TTC549 (cell line): ENCODE measurements around the gene NDFIP2.

Source experiments
- FAIRE-seq: peaks from 2 replicates; lab custom pipeline; 2012; peaks lifted over from hg19 to GRCh38; lab: Jason Lieb, UNC

The NDFIP2 gene

DNA sequence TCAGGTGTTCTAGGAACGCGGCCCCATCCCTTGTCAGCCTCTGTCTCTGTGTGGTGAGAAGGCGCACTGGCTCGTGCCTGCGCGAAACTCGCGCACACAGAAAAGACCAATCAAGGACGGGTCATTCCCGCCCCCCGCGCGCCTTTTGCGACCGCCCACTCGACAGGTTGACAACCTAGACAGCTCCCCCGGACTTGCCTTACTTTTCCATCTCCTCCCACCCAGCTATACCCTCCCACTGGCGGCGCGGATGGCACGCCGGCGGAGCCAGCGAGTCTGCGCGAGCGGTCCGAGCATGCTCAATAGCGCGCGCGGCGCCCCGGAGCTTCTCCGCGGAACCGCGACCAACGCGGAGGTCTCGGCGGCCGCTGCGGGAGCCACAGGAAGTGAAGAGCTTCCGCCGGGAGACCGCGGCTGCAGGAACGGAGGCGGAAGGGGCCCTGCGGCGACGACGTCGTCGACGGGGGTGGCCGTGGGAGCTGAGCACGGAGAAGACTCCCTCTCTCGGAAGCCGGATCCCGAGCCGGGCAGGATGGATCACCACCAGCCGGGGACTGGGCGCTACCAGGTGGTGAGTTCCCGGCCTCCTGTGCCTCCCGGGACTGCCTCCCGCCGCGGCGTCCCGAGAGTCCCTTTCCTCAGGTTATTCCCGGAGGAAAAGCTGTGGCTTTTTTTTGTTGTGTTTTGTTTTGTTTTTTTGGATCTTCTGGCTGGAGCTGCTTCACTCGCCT lies at the start of gene NDFIP2:
Gene NDFIP2, plus strand, starts transcription at position 202 of the 731 bp plus-strand sequence. Its CDS starts 49 bp downstream, at position 251.
- no peak for FAIRE-seq

DNA sequence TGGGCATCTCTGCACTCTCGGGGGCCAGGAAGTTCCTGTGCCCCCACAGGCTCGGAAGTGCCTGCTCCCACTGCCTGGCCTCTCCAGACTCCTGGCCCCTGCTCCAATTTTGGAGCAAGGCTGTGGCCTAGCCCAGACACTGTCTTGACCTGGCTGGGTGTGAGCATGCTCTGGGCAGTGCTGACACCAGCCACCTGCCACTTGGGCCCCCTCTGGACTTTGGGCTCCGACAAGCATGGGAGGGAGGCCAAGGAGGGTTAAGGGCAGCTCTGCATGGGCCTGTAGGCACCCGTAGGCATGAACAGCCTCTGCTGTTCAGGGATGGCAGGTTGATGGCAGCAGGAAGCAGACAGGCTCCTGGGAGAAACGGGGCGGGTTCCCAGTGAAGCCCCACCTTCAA lies 48.9 kb upstream of the NDFIP2 start:
- no peak for FAIRE-seq

DNA sequence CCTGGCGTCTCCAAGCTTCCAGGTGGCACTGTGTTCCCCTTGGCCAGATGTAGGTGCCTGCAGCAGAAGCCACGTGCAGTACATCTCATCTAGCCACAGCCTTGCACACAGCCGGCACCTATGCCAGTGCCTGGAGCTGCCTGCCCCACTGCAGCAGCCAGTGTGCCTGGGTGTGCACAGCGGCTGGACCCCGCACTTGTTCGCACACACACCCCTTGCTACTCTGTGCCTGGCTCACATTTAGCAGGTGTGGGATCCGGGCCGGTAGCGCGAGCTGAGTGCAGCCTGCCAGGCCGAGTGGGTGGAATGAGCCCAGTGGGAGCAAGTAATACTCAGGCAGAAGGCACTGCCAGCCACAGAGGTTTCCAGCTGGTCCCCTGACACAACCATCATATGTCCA lies 48.0 kb upstream of the NDFIP2 start:
- FAIRE-seq: no peak

DNA sequence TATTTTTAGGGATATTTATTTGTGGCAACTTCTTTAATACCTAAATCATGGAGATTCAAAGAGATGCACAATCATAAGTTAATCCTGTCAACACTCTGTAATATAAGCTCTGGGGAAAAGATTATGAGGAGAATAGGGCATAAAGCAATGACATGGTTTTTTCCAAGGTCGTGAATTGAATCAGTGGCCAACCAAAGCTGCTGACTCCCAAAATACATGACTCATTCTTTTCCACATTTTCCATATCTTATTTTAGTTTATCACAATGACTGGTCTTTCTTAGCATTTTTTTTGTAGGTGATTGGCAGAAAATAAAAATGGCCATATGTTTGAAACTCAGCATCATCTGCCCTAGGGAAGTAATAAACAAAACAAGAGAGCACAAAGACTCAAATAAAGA lies 46.4 kb upstream of the NDFIP2 start:
- no peak for FAIRE-seq

DNA sequence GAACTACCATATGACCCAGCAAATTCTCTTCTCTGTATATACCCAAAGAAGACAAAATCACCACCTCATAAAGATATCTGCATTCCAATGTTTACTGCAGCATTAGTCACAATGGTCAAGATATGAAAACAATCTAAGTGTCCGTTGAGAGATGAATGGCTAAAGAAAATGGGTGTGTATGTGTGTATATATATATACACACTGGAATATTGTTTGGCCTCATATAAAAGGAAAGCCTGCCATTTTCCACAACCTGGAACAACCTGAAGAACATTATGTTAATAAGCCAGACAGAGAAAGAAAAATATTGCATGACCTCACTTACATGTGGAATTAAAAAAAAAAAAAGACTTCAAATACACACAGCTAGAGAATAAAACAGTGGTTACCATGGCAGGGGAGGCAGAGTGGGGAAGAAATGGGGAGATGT lies 45.4 kb upstream of the NDFIP2 start:
- FAIRE-seq: no peak

DNA sequence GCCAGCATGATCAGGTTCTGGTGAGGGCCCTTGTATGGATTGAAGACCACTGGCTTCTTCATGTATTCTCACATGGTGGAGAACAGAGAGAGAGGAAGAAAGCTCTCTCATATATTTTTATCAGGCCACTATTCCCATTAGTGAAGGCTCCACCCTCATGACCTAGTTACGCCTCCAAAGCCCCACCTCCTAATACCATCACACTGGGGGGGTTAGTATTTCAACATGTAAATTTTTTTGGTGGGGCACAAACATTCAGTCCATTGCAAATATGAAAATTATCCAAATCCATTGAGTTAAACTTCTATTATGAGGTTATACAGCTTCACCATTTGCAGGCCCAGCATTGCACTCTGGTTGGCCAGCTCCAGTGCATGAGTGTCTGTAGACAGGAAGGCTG lies 41.7 kb upstream of the NDFIP2 start:
- FAIRE-seq: no peak

- no peak for FAIRE-seq
Measured at GRCh38 chr13:79440958-79441528, 39.9 kb upstream of the NDFIP2 start.

DNA sequence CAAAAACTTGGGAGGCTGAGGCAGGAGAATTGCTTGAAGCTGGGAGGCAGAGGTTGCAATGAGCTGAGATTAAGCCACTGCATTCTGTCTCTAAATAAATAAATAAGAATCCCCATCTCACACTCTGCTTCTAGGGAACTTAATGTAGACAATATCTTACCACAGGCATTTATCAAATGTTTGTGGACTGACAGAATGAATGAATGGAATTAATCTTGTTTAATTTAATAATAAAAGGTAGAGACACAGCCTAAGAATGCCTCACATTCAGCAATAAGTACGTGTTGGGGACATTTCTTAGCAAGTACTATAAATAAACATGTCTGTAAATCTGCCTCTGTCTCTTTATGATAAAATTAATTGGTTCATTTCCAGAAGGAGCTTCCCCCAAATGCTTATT lies 38.7 kb upstream of the NDFIP2 start:
- no peak for FAIRE-seq

DNA sequence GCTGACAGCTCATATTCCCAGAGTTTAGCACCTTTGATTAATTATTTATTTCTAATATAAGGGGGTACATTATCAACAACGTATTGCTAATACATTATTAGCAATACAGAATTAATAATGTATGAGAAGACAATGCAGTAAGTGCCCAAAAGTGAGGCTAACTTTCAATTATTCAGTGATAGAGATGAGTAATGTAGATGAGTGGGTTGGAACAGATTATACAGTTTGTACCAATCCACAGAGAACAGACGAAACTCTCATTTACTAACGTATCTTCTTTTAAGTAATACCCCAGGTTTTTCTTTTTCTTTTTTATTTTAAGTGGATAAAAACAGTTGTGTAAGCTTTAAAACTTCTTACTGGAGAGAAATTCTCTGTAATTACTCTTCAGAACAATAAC lies 38.2 kb upstream of the NDFIP2 start:
- no peak for FAIRE-seq

DNA sequence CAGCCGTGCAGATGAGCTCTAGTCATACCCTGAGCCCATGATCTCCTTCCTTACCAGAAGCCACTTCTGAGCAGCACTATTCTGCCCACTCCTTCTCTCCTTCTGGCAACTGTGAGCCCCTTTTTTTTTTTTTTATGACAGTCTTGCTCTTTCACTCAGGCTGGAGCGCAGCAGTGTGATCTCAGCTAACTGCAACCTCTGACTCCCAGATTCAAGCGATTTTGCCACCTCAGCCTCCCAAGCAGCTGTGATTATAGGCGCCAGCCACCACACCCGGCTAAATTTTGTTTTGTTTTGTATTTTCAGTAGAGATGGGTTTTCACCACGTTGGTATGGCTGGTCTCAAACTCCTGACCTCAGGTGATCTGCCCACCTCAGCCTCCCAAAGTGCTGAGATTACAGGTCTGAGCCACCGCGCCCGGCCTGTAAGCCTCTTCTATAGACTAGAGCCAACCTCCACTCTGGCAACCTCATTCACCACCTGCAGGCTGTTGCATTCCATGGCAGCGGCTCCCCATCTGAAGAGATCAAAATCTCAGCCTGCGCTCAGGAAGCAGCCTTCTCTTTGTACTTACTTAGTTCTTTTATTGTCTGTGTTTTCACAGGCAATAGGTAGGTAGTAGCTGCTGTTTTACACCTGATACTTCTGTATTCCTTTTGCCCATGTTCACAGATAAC lies 34.8 kb upstream of the NDFIP2 start:
- no peak for FAIRE-seq

DNA sequence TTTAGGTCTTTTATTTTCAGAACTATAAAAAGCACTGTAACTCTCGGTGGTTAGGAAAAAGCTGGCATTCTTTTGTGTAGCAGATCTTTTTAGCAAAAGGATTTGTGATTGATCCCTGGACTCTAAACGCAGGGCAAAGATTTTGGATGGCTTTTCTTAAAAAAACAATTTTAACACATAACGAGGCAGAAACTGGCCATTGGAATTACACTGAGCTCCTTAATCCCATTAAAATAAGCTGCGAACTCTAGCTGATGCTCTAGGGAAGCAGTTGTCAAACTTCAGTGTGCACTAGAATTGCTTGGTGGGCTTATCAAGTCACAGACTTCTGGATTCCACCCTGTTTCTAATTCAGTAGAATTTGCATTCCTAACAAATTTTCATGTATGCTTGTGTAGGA lies 33.8 kb upstream of the NDFIP2 start:
- no peak for FAIRE-seq

DNA sequence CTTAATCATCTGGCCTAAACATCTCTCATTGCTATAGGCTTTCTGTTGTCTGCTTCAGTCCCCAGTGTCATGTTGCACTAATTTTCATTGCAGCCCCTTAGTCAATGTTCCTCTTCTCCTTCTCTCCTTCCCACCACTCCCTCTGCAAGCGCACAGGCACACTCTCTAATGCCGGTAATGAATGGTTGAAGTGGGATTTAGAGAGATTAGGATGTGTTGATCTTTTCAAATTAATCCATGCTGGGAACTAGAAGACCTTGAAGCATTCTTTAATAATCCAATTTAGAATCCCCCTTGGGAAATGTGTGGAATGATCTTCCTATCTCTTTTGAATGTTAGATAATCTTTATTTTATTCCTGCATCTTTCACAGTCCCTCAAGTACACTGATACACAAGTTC lies 33.2 kb upstream of the NDFIP2 start:
- no peak for FAIRE-seq

DNA sequence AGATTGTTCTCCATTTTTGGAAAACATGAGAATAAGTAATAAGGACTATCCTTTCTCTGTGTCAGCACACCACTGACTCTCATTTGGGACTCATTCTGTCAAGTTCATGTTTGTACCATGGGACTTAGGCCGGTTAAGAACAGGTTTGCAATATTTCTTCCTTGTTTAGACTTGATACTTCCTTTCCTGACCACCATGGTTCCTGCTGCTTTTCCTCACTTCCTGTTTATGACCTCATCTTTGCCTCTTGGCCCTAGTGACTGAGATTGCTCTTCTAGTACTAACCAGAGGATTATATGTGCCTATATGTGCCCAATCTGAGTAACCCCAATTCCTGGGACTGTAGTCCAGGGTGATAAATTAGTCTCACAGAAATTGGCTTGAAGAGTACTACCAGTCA lies 32.5 kb upstream of the NDFIP2 start:
- FAIRE-seq: no peak

DNA sequence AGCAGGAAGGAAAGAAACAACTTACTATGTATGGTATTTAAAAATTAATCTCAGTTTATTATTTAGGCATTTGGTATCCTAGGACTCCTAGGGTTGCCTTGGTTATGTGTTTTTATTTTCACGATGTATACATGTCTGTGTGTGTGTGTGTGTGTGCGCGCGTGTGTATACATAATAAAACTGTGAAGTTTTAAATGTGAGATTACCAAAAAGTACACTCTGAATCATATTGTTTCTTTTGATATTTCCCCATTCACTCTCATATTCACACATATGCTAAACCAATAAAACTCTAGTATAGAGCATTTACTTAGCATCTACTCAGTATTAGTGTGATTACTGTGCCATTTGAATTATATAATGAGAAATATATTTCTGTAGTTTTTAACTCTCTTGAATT lies 30.8 kb upstream of the NDFIP2 start:
- no peak for FAIRE-seq

- FAIRE-seq: no peak
Measured at GRCh38 chr13:79451500-79451962, 29.4 kb upstream of the NDFIP2 start.

GRCh38 chr13:79452239-79452913 lies 28.6 kb upstream of the NDFIP2 start:
- no peak for FAIRE-seq

DNA sequence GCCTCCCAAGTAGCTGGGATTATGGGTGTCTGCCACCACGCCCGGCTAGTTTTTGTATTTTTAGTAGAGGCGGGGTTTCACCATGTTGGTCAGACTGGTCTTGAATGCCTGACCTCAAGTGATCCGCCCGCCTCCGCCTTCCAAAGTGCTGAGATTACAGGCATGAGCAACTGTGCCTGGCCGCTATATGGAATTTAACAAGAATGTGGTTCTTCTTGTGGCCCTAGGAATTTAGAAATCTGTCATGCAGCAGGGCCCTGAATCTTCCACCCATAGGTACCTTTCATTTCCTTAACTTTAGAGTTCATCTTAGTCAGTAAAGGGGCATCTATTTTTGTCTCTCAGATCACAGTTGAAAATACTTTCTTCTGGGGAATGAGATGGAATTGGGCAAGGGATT lies 25.6 kb upstream of the NDFIP2 start:
- FAIRE-seq: no peak

DNA sequence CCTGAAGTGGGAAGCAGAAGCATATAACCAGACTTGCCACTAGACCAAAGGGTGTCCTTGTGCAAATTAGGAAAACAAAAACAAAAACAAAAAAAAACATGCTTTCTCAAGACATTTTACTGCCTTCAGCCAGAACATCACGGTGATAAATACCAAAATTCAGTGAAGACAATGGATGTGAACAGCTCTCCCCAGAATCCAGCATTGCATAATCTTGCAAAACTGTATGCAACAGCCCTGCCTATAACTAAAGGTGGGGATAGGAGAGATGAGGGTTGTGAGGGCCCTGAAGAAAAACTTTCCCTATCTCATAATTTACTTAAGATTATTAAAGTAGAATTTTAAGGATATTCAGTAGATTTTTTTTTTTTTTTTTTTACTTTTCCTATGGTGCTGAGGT lies 24.9 kb upstream of the NDFIP2 start:
- no peak for FAIRE-seq

GRCh38 chr13:79456656-79457365 lies 24.1 kb upstream of the NDFIP2 start:
- FAIRE-seq: no peak

DNA sequence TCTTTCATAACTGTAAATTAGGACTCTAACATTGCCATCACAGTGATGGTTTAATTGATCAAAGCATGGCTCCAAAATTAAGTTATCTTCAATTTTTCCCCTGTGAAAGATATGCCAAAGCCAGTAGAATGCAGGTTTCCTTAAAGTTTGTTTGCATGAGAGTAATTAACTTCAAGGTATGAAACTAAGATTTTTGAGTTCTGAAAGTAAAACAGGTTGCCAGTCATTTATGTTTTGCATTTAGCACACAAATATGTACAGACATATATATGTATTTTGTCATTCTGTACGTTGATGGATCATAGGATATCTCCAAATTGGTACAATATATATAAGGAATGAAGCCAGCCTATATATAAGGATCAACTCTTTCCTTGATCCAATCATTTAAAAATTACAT lies 23.6 kb upstream of the NDFIP2 start:
- FAIRE-seq: no peak

DNA sequence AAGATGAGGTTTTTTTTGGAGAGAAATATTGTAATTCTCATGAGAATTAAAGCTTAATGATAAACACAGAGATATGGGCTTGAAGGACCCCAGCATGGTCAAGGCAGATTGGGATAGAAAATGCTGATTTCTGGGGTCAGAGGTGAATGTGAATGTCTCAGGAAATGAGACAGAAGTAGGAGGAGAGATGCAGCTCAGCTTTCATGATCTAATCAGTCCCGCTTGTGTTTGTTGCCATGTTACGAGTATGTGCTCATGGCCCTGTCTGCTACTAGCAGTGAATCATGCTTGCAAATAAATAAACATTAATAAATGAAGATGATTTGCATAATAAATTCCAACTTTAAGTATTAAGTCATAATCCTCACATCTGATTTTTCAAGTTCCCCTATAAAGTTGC lies 23.0 kb upstream of the NDFIP2 start:
- no peak for FAIRE-seq

- no peak for FAIRE-seq
Measured at GRCh38 chr13:79458436-79458835, 22.5 kb upstream of the NDFIP2 start.
